Stimulated activated CD4-positive, alpha-beta T cell treated with anti-CD3 and anti-CD28 coated beads, Interleukin-2, amount 100 ng/mL, for 24 hours (primary cell): ENCODE results near the gene TMBIM6.
"Not testable (repeated sequence)": the region's sequence is repeated elsewhere in the genome, so short reads cannot be mapped to it uniquely, and the experiment has no call there.

Experiments used
- DNase-seq, 2 donors: peaks; one replicate each; pipeline ENCODE4 v3.0.0-alpha.2; 2020

TMBIM6 gene

DNA sequence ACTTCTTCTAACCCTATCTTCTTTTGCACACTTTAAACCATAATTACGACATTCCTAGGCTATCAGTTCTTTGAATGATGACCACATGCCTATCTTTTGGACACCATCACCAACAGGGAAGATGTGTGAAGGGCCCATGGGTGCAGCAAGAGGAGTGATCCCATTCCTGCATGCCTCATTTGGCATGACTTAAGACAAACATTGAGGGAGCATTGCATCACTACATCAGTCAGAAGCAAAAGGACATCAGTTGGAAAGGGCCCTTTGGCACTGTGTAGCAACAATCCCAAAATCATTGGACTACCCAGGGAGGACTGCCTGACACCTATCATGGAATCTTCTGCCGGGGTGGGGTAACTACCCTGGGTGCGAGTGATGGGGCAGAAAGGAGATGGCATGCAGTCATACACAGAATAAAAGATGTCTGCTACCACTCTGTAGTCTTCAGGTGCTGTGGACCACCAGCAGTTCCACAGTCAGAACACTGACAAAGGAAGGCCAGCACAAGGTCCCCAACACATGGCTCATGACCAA is 10.7 kb upstream of the TMBIM6 start:
- no peak for DNase-seq

DNA sequence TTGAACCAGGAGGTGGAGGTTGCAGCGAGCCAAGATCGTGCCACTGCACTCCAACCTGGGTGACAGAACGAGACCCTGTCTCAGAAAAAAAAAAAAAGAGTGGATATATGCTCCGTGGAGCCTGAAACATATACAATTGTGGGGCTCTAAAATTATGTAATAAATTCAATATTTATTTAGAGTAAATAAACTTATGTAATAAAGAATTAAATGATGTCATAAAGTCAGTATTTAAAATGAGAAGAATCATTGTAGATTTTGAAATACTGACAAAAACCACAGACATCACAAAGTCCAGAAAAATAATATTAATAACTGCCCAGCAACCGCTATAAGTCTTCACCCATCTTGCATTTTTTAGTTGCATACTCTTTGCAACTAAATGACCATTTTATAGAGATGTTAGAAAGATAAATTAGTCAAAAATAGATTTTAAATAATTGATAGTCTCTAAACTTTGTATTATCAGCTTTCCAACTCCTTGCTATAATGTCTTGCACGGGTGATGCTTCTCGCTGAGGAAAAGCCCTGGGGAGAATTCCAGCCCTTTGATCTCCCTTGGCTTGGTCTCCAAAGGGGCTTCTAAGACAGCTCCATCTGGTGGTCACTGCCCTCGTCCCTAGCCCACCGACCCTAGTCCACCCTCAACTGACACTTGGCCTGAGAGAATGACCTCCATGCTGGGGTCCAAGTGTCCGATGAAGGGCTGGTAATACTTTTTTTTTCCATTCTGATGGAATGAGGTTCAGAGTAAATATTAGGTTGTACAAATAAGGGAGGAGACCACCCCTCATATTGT is 7.9 kb upstream of the TMBIM6 start:
- no peak for DNase-seq

DNA sequence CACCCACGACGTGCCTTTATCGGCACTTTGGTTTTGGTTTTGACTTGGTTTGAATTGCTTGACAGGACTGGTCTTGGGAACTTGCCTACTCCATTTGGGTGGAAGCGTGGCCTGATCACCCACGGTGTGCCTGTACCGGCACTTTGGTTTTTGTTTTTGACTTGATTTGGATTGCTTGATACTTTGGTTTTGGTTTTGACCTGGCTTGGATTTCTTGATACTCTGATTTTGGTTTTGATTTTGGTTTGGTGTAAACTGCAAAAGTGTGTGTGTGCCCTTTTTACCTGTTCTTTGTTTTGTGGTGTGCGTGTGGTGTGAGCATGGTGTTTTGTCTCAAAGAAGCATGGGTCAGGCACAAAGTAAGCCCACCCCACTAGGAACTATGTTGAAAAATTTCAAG is 6.5 kb upstream of the TMBIM6 start:
- DNase-seq, result not testable (repeated sequence)

DNA sequence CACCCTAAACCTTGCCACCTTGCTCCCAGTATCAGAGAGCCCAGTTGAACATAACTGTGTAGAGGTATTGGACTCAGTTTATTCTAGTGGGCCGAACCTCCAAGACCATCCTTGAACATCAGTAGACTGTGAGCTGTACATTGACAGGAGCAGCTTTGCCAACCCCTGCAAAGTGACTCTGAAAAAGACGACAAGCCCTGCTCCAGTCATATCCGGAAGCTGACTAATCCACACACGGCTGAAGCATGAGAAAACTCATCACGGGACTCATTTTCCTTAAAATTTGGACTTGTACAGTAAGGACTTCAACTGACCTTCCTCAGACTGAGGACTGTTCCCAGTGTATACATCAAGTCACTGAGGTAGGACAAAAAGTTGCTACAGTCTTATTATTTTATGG is 2.6 kb upstream of the TMBIM6 start:
- DNase-seq, result not testable (repeated sequence)

DNA sequence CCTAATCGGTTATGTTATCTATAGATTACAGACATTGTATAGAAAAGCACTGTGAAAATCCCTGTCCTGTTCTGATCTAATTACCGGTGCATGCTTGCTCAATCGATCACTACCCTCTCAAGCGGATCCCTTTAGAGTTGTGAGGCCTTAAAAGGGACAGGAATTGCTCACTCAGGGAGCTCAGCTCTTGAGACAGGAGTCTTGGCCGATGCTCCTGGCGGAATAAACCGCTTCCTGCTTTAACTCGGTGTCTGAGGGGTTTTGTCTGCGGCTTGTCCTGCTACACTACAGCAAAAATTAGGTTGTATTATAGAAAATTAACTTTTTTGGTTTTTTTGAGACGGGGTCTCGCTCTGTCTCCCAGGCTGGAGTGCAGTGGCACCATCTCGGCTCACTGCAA is 1.1 kb upstream of the TMBIM6 start:
- not testable (repeated sequence) for DNase-seq

DNA sequence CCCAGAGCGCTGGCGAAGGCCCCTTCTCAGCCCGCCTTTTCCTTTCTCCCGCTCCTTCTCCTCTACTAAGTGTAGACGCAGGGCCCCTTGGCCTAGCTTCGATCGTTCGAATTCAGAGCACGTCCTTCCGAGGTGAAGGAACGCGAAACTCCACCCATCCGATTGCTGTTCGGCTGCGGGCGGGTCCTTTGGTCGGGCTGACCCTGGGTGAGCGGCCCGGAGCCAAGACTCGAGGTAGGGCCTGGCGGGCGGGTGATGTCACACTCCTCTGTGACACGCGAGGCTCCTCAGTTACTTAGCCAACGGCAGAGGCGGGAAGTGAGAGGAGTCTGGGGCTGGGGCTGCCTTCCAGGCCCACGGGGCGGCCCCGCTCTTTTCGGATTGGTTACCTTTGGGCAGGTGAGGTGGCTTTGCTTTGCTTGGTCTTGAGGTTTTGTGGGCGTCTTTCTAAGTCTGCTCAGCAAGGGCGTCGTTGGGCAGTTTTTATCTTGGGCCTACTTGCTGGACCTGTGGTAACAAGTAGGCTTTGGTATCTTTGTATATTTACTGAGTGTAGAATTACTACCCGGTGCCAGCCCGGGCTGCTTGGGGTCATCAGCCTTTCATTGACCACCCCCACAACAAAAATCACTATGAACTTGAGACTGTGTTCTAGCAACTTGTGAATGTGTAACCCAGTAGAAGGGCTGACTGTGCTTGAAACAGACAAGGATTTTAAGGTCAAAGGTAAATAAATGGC is 694 bp downstream of the TMBIM6 start:
- peak; percentile 86 to 87 for DNase-seq

- no peak for DNase-seq
Measured at GRCh38 chr12:49744363-49744885, 3.1 kb downstream of the TMBIM6 start.

DNA sequence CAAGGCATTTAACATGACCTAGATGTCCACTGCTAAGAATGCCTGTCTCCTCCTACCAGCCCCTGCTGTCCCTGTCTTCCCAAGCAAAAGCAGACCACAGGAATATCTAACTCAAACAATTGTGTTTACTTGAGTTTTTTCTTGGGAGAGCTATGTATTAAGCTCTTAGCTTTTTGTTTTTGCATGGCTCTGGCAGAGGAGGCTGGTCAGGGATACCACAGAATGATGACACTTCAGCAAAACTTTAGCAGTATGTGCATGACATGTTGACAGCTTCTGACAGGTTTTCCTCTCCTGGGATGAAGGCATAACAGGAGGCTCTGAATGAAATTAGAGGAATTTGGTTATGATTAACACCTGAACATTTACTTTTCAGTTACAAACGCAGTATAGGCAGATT is 6.9 kb downstream of the TMBIM6 start:
- no peak for DNase-seq

DNA sequence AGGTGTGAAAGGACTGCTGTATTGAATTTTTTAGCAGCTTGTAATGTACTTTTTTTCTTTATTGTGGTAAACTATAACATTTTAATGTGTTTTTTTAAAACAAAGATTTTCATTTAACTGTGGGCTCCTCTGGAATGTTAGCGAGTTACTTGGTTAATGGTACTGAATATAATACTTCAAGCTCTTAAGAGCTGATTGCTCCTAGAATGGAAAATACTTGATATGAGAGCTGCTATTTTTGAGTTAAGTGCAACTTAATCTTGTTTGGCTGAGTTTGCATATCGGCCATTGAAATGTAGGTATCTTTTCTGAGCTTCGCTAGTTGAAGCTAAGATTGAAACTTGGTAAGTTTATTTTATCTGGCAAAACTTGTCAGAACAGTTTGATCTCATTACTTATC is 7.4 kb downstream of the TMBIM6 start:
- no peak for DNase-seq

DNA sequence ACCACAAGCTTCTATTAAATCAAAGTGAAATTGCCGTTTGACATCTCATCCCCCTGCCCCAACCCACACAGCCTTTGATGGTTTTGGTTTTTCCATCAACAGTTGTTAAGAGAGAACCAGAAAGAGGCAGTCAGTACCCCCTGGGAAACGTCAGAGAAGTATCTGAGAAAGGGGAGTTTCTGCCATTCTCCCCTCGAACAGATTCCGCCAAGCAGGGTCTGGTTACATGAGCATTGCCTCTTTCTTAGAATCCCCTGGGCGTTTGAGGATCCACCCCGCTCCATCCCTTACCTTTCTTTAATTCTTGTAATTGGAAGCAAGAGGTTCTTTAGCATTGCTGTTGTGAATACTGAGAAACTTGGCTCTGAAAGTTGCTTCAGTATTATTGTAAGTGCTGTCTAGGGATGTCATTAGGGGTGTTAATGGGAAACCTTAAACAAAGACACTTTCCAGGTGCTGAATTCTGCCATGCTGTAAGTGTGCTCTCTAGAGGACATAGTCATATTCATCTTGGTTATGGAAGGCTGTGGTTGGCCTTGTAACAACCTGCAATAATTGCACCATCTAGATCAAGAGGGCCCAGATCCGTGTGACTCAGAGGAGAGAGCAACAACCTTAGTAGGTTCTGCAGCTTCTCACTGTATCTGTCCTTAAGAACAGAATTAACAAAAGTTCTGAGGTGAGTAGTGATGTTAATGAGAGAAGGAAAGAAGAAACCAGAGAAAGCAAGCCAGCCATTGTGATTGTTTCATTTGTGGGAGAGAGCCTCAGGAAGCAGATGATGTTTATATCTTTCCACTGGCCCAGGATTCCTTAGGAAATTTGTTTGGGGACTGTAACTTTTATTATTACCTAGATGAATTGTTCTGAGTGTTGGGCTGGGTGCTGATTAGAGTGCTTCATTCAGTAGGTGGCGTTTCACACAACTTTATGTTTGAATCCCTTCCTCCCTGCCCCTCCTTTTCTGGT is 9.0 kb downstream of the TMBIM6 start:
- peak; percentile 43 to 57 for DNase-seq

- DNase-seq, result no peak
Measured at GRCh38 chr12:49750996-49751393, 9.6 kb downstream of the TMBIM6 start.

DNA sequence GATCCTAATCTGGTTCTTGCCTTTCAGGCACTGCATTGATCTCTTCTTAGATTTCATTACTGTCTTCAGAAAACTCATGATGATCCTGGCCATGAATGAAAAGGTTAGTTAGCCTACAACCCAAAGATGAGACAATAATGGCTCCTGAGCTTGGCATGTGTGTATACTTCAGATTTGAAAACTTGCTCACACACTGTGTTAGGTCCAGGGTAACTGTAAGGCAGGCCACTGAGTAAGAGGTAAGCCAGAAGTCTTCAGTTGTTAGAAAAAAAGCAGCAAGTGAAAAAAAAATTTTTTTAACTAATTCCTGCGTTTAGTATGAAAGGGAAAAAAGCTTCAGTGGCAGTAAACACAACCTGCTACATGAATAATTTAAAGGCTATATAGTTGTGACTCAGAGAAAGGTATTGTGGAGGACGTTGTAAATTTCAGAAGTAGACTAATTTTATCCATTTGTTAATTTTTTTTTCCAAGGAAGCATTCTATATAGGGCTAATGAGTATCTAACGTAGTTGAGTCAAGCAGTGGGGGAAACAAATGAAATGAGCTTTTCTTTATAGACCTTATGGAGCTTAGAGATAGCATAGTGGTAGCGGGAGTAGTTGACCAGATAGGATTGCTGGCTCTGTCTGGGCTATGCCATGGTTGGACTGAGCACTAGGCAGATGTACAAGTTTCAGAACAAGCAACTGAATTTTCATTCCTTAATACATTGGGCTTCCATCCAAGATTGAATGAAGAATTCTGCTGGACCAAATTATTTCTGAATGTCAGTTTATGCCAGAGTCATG is 20.5 kb downstream of the TMBIM6 start:
- no peak for DNase-seq

DNA sequence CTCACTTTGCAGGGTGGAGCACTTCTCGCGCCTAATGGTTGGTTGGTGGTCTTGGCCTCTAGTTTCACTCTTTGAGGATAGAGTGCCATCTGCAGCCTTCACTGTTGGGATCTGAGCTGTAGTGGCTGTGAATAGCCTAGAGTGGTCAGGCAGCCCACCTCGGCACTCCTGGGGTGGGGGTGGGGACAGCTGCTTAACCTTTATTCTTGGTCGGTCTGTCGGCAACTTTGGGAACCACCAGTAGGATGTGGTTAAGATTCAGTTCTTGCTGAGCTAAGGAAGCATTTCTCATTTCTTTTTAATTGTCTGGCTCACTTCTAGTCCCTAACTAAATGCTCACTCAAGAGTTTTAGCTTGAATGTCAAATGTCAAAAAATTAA is 21.1 kb downstream of the TMBIM6 start:
- DNase-seq, result no peak

DNA sequence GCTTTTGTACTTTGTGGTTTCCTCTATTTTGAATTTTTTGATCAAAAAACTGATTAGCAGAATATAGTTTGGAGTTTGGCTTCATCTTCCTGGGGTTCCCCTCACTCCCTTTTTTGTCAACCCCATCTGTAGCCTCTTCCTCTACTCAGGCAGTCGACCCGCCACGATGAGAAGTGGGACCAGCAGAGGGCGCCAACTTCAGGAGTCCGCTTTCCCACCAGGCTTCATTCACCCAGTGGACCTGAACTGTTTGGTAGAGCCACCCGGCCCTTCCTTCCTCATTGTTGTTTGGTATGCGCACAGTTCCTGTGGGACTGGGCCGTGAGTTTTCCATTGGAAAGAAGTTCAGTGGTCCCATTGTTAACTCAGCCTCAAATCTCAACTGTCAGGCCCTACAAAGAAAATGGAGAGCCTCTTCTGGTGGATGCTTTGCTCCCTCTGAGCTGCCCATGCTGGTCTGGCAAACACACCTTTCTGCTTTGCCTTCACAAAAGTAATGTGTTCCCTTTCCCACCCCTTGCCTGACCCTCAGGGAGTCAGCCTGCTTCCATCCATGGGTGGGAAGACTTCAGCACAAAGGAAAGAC is 21.7 kb downstream of the TMBIM6 start:
- peak; percentile 83 to 87 for DNase-seq

- no peak for DNase-seq
Measured at GRCh38 chr12:49764126-49764525, 22.8 kb downstream of the TMBIM6 start.

- no peak for DNase-seq
Measured at GRCh38 chr12:49766115-49766455, 24.7 kb downstream of the TMBIM6 start.

DNA sequence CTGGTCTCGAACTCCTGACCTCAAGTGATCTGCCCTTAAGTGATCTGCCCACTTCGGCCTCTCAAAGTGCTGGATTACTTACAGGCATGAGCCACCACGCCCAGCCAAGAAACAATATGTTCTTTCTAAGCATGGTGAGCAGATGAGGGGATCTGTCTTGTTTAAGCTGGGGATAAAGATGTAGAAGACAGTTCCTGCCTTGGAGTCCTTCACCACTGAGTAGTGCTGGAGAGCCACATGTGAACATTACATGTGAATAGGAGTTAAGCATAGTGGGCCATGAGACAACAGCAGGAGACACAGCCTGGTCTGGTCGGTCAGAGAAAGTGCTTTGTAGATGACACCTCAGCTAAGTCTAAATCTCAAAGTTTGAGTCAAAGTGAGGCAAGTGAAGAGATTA is 26.0 kb downstream of the TMBIM6 start:
- no peak for DNase-seq

DNA sequence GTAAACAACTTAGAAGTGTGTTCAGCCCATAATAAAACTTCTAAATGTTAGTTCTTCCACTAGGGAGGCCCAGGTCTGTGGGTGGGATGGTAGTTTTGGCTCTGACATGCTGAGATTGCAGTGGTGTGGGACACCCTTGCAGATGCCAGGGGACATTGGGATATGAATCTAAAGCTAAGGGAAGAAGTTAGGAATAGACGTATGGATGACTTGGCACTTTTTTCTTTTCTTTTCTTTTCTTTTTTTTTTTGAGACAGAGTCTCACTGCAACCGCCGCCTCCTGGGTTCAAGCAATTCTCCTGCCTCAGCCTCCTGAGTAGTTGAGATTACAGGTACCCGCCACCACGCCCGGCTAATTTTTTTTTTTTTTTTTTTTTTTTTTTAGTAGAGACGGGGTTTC is 31.7 kb downstream of the TMBIM6 start:
- DNase-seq, result not testable (repeated sequence)

DNA sequence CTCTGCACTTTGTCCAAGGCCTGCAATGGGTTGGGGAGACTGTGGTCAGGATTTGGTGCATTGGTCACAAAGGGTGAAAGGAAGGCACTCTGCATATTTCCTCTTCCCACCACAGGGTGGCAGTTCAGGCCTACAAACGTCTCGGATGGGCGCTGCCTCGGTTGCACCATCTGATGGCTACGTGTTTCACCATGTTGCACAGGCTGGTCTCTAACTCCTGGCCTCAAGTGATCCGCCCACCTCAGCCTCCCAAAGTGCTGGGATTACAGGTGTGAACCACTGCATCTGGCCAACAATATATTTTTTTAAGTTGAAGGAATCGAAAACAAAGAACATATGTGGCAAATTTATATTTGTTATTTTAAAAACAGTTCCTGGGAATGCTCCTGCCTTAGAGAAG is 35.1 kb downstream of the TMBIM6 start:
- peak; percentile 53 to 67 for DNase-seq

DNA sequence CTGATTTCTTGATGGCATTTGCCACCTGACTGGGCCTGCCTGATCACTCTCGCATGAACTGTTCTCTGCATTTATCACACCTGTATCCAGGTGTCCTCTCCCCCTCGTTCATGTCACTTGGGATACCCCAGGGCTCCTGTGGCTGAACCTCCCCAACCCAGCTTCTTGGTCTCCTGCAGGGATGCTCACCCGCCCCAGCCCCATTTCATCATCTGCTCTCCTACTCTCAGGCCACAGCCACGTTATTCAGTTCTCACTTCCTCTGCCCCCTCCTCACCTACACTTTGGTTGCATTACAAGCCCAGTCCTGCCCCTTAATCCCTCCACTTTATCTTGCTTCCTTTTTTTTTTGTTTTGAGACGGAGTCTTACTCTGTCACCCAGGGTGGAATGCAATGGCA is 35.5 kb downstream of the TMBIM6 start:
- no peak for DNase-seq

DNA sequence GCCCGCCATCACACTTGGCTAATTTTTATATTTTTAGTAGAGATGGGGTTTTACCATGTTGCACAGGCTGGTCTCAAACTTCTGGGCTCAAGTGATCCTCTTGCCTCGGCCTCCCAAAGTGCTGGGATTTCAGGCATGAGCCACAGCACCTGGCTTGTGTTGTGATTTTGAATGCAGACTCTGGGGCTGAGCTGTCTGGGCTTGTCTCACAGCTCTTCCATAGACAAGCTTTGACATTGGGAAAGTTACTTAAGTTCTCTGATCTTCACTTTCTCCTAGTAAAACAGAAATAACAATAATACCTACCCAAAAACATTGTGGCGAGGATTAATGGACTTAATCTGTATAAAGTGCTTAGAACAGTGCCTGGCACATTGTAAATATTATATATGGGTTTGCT is 36.0 kb downstream of the TMBIM6 start:
- DNase-seq, result no peak
